Muscle layer of colon (tissue), 2 donors: ENCODE results near the gene CTXN1.

Experiments used
- H3K27ac ChIP-seq: one replicate; pipeline ENCODE4 v1.7.0; 2013; ENCODE audit warnings: low read depth, mild to moderate bottlenecking, low read length, moderate library complexity
- H3K27me3 ChIP-seq, 2 donors: one replicate each; pipeline ENCODE4 v1.7.0; 2013; ENCODE audit warnings: low read length in 2 of 2, mild to moderate bottlenecking in 2 of 2; ENCODE audit not compliant: insufficient read depth in 2 of 2, control insufficient read depth in 1 of 2
- H3K36me3 ChIP-seq: one replicate; pipeline ENCODE4 v1.7.0; 2013; ENCODE audit warnings: mild to moderate bottlenecking, low read length; ENCODE audit not compliant: insufficient read depth
- H3K4me1 ChIP-seq: one replicate; pipeline ENCODE4 v1.7.0; 2013; ENCODE audit warnings: mild to moderate bottlenecking, low read length; ENCODE audit not compliant: insufficient read depth
- H3K4me3 ChIP-seq, 2 donors: one replicate each; pipeline ENCODE4 v1.7.0; 2013; ENCODE audit warnings: low read length in 2 of 2, low read depth in 1 of 2, mild to moderate bottlenecking in 1 of 2, moderate library complexity in 1 of 2
- H3K9ac ChIP-seq: one replicate; pipeline ENCODE4 v1.7.0; 2013; ENCODE audit warnings: low read length
- H3K9me3 ChIP-seq: one replicate; pipeline ENCODE4 v1.7.0; 2013; ENCODE audit warnings: mild to moderate bottlenecking, low read length
- donor health status: abdominal sarcoma.
- donor health status: Adenocarcinoma of cecum.

CTXN1 gene

DNA sequence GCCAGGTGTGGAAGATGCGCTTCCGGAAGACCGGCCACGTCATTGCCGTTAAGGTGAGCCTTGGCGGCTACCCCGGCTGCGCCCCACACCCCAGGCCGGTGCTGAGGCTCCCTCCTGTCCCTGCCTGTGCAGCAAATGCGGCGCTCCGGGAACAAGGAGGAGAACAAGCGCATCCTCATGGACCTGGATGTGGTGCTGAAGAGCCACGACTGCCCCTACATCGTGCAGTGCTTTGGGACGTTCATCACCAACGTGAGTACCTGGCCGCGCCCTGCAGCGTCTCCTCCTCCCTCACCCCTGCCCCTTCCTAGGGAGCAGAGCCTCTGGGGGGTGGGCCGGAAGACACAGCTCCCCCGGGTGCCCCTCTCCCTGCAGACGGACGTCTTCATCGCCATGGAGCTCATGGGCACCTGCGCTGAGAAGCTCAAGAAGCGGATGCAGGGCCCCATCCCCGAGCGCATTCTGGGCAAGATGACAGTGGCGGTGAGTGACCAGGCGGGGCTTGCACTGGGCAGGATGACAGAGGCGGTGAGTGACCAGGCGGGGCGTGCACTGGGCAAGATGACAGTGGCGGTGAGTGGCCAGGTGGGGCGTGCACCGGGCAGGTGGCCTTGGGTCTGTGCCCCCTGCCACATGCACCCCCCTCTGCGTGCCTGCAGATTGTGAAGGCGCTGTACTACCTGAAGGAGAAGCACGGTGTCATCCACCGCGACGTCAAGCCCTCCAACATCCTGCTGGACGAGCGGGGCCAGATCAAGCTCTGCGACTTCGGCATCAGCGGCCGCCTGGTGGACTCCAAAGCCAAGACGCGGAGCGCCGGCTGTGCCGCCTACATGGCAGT is 15.4 kb downstream of the CTXN1 start:
- peaks cover 6 to 19% of the 10 kb centered on the region in 2 donors for H3K27me3 ChIP-seq
- peaks cover 26% of the 10 kb centered on the region for H3K36me3 ChIP-seq
- no peak overlapping the region for H3K27ac ChIP-seq
- no peak overlapping the region for H3K9ac ChIP-seq
- H3K4me1 ChIP-seq, result peaks cover 6% of the 10 kb centered on the region
- no peak overlapping the region for H3K4me3 ChIP-seq
- no peaks in the 10 kb centered on the region for H3K9me3 ChIP-seq

GRCh38 chr19:7909471-7910067 is 16.4 kb downstream of the CTXN1 start:
- Histone ChIP-seq H3K27me3 (peaks cover 0 to 9% of the 10 kb centered on the region in 2 donors), H3K9ac (no peak overlapping the region), H3K4me3 (no peak overlapping the region), H3K36me3 (peaks cover 26% of the 10 kb centered on the region), H3K27ac (no peak overlapping the region), H3K9me3 (no peaks in the 10 kb centered on the region), H3K4me1 (peaks cover 16% of the 10 kb centered on the region)

DNA sequence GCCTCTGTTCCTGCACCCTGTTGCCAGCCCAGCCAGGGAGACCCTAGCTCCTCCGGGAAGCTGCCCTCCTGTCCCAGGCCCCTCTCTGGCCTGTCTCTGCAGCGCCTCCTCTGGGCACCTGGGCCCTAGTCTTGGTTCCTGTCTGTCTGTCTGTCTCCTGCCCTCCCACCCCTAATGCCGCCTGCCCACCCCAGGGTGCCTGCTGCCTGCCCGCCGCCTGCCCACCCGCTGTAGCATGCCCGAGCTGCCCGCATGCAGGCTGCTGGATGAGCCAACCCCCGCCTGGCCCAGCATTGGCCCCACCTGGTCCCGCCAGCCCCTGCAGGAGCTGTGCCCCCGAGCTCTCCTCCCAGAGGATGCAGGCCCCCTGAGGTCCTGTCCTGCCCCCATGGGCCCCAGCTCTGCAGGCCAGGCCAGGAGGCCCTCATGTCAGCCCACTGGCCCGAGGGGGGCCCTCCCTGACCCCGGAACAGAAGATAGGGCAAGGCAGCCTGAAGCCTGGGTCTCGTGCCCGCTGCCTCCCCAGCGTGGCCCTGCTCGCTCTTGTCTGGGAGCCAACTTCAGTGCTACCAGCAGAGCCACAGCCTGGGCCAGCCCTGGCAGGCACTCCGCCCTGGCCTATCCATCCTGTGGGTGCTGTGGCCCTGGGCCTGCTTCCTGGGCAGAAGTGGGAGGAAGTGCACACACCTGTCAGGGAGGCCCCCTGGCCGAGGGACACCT is 17.0 kb downstream of the CTXN1 start:
- no peak overlapping the region for H3K27ac ChIP-seq
- H3K9ac ChIP-seq, result no peak overlapping the region
- no peak overlapping the region for H3K4me3 ChIP-seq
- H3K4me1 ChIP-seq, result peaks cover 20% of the 10 kb centered on the region
- no peaks in the 10 kb centered on the region for H3K9me3 ChIP-seq
- peaks cover 26% of the 10 kb centered on the region for H3K36me3 ChIP-seq
- H3K27me3 ChIP-seq, result peaks cover 0 to 3% of the 10 kb centered on the region in 2 donors

DNA sequence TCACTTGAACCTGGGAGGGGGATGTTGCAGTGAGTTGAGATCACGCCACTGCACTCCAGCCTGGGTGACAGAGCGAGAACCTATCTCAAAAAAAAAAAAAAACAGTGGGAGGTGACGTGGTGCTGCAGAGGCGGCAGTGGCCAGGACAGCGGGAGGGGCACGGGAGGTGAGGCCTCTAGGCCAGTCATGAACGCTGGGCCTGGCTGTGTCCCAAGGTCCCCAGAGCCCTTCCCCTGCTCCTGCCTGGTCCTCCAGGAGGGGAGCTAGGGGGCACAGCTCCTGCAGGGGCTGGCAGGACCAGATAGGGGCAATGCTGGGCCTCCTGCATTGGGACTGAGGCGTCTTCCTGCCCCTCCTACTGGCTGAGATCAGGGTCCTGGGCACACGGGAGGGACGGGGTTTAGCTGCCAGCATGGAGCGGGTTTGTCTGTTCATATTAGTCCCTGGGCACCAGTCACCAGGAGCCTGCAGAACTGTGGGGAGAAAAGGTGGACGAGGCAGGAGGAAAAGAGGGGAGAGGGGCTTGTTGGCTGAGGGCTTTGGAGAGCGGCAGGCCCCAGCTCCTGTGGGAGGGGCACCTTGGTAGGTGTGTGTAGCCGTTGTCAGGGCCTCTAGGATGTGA is 17.7 kb downstream of the CTXN1 start:
- no peak overlapping the region for H3K4me3 ChIP-seq
- peaks cover 26% of the 10 kb centered on the region for H3K36me3 ChIP-seq
- no peaks in the 10 kb centered on the region for H3K27me3 ChIP-seq
- H3K9me3 ChIP-seq, result no peaks in the 10 kb centered on the region
- peaks cover 22% of the 10 kb centered on the region for H3K4me1 ChIP-seq
- no peak overlapping the region for H3K27ac ChIP-seq
- H3K9ac ChIP-seq, result no peak overlapping the region

GRCh38 chr19:7907544-7907943 is 18.4 kb downstream of the CTXN1 start:
- no peak overlapping the region for H3K4me3 ChIP-seq
- H3K36me3 ChIP-seq, result peaks cover 26% of the 10 kb centered on the region
- H3K9ac ChIP-seq, result no peak overlapping the region
- H3K9me3 ChIP-seq, result no peaks in the 10 kb centered on the region
- H3K27ac ChIP-seq, result no peak overlapping the region
- H3K4me1 ChIP-seq, result peaks cover 28% of the 10 kb centered on the region
- H3K27me3 ChIP-seq, result no peaks in the 10 kb centered on the region

- no peaks in the 10 kb centered on the region for H3K9me3 ChIP-seq
- no peak overlapping the region for H3K9ac ChIP-seq
- no peak overlapping the region for H3K27ac ChIP-seq
- H3K27me3 ChIP-seq, result no peaks in the 10 kb centered on the region
- H3K4me1 ChIP-seq, result peaks cover 30% of the 10 kb centered on the region
- peaks cover 25% of the 10 kb centered on the region for H3K36me3 ChIP-seq
- no peak overlapping the region for H3K4me3 ChIP-seq
Observed at GRCh38 chr19:7907122-7907521, 18.8 kb downstream of the CTXN1 start.

DNA sequence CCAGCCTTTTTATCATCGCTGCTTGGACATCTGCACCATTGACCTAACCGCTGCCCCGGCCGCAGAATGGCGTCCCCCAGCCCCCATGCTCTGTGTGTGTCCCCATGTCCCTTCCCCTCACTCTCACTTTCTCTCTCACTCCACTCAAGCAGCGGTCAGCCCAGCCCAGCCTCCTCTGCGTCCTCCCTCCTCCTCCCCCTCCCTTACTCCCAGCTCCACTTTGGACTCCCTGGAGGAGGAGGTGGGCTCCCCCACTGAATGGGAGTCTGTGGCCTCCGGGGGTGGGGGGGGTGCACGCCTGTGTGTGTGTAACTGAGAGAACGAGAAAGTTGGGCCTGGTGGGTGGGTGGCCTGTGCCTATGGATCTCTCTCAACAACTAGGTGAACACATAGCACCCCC is 20.1 kb downstream of the CTXN1 start:
- Histone ChIP-seq H3K36me3 (peaks cover 12% of the 10 kb centered on the region), H3K9me3 (no peaks in the 10 kb centered on the region), H3K27me3 (no peaks in the 10 kb centered on the region), H3K27ac (no peak overlapping the region), H3K4me1 (peaks cover 30% of the 10 kb centered on the region), H3K9ac (no peak overlapping the region), H3K4me3 (no peak overlapping the region)

DNA sequence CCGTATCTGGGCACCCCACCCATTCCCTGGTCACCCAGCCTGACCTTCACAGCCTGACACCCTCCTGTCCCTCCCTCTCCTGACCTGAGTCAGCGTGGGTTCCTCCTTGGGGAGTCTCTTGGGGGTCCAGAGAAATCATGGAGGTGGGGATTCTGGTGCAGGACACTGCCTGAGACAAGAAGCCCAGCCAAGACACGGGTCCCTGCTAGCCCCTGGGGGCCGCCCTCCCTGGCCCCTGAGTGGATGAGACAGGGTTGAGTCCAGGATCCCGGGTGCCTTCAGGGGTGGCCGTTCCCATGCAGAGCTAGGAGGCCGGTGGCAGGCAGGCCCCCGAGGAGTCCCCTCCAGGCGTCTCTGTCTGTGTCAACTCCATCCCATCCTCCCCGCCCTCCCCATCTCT is 20.7 kb downstream of the CTXN1 start:
- Histone ChIP-seq H3K27me3 (no peaks in the 10 kb centered on the region), H3K4me3 (peak overlapping the region; percentile 45 to 94), H3K9me3 (no peaks in the 10 kb centered on the region), H3K9ac (peak overlapping the region; percentile 61), H3K27ac (no peak overlapping the region), H3K4me1 (peaks cover 30% of the 10 kb centered on the region), H3K36me3 (peaks cover 6% of the 10 kb centered on the region)

- Histone ChIP-seq H3K27ac (peak overlapping the region; percentile 72), H3K4me1 (peaks cover 30% of the 10 kb centered on the region), H3K9ac (peak overlapping the region; percentile 61), H3K9me3 (no peaks in the 10 kb centered on the region), H3K4me3 (peak overlapping the region; percentile 45 to 94), H3K36me3 (no peaks in the 10 kb centered on the region), H3K27me3 (no peaks in the 10 kb centered on the region)
Observed at GRCh38 chr19:7904074-7905020, 21.6 kb downstream of the CTXN1 start.

DNA sequence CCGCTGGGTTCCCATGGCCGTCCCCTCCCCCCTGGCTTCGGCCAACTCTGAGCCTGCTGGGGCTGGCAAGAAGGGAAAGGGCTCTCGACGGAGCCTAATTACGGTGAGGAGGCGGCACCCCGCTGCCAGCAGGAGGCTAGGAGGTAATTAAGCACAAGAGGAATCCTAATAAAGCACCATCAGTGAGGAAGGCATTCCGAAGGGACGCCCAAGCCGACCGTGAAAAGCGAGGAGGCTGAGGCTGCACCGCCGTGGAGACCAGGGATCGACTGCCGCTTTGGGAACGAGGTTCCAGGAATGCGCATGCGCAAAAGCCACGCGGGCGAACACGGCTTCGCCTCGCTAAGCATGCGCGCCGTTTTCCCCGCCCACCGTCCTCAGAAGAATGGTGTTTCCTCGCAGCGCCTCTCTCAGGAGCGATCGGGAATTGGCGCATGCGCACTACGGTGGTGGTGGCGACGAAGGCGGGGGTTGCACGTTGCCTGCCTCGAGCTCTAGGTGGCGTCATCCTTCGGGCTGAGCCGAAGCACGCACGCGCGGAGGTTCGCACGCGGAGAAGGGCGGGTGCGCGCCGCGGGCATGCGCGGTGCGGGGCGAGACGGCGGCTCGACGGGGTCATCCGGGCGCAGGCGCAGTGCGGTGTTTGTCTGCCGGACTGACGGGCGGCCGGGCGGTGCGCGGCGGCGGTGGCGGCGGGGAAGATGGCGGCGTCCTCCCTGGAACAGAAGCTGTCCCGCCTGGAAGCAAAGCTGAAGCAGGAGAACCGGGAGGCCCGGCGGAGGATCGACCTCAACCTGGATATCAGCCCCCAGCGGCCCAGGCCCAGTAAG is 22.5 kb downstream of the CTXN1 start, which contains the start of gene MAP2K7:
TSS of gene MAP2K7 (plus strand) at position 634 of the 830 bp plus-strand sequence. CDS start at position 702, 68 bp downstream.
- H3K4me1 ChIP-seq, result peaks cover 30% of the 10 kb centered on the region
- no peaks in the 10 kb centered on the region for H3K9me3 ChIP-seq
- no peaks in the 10 kb centered on the region for H3K36me3 ChIP-seq
- no peaks in the 10 kb centered on the region for H3K27me3 ChIP-seq
- peak within 1 kb of the TSS; percentile 45 to 94 for H3K4me3 ChIP-seq
- H3K9ac ChIP-seq, result peak within 1 kb of the TSS; percentile 61
- peak within 1 kb of the TSS; percentile 72 for H3K27ac ChIP-seq
